A673 (cell line): ENCODE measurements around the gene NT5C1B.

Source experiments
- CTCF ChIP-seq: fragments of 300-800, 200-600 bp; sonication (generic); conservative IDR thresholded peaks from 2 replicates; pipeline ENCODE4 v1.5.1; 2017; ENCODE audit warnings: low read depth, mild to moderate bottlenecking, antibody characterized with exemption, low read length, moderate library complexity, mixed read lengths
- EZH2 ChIP-seq: fragments of 200-600 bp; sonication (generic); IDR thresholded peaks from 2 replicates; pipeline ENCODE4 v1.6.1; 2017; ENCODE audit warnings: borderline replicate concordance, low read depth, mild to moderate bottlenecking, mixed read lengths, antibody characterized with exemption, low read length; ENCODE audit not compliant: poor library complexity, severe bottlenecking

- TF ChIP-seq CTCF (no peak), EZH2 (no peak)
Observed at GRCh38 chr2:18589354-18589753, at the start of gene NT5C1B.
